Stimulated activated CD4-positive, alpha-beta T cell treated with anti-CD3 and anti-CD28 coated beads, Interleukin-12 subunit alpha, Interleukin-12 subunit beta, amount 100 ng/mL, for 24 hours (primary cell): Measurements from ENCODE around the gene DIDO1.

Experiments used
- DNase-seq, 2 experiments: peaks; one replicate each; pipeline ENCODE4 v3.0.0-alpha.2; 2020; ENCODE audit warnings: low read depth in 2 of 2

DIDO1 gene

GRCh38 chr20:62910777-62911497 lies 15.4 kb downstream of the DIDO1 start:
- DNase-seq, result no peak

- no peak for DNase-seq
Measured at GRCh38 chr20:62910217-62910766, 16.0 kb downstream of the DIDO1 start.

- no peak for DNase-seq
Measured at GRCh38 chr20:62908971-62909791, 17.1 kb downstream of the DIDO1 start.

- no peak for DNase-seq
Measured at GRCh38 chr20:62907384-62908317, 18.7 kb downstream of the DIDO1 start.

GRCh38 chr20:62906647-62907375 lies 19.5 kb downstream of the DIDO1 start:
- DNase-seq, result no peak

- no peak for DNase-seq
Measured at GRCh38 chr20:62906209-62906608, 20.1 kb downstream of the DIDO1 start.

GRCh38 chr20:62905536-62906117 lies 20.7 kb downstream of the DIDO1 start:
- no peak for DNase-seq

- DNase-seq, result no peak
Measured at GRCh38 chr20:62902926-62903615, 23.2 kb downstream of the DIDO1 start.

GRCh38 chr20:62901891-62902290 lies 24.4 kb downstream of the DIDO1 start:
- no peak for DNase-seq

GRCh38 chr20:62900692-62901584 lies 25.4 kb downstream of the DIDO1 start:
- DNase-seq, result no peak

- DNase-seq, result peak; percentile 47 to 56
Measured at GRCh38 chr20:62900052-62900691, 26.1 kb downstream of the DIDO1 start.

GRCh38 chr20:62899633-62900051 lies 26.7 kb downstream of the DIDO1 start:
- no peak for DNase-seq

- DNase-seq, result no peak
Measured at GRCh38 chr20:62898970-62899632, 27.2 kb downstream of the DIDO1 start.

- no peak for DNase-seq
Measured at GRCh38 chr20:62898093-62898964, 28.0 kb downstream of the DIDO1 start.

GRCh38 chr20:62897666-62898065 lies 28.6 kb downstream of the DIDO1 start:
- DNase-seq, result no peak

- no peak for DNase-seq
Measured at GRCh38 chr20:62896526-62896925, 29.8 kb downstream of the DIDO1 start.

GRCh38 chr20:62895539-62895938 lies 30.8 kb downstream of the DIDO1 start:
- DNase-seq, result no peak
